ENCODE results near the gene CSNK1G1. TPM values are rescaled to one million over a fixed set of nuclear protein-coding genes. Genes with fewer than 3 reads are reported as not detected.

The CSNK1G1 gene
- polyA plus RNA-seq, 1 of the 3 experiments (the other 2 are of a cell fraction): 10.2 TPM

GRCh38 chr15:64264502-64264901 is 91.5 kb downstream of the CSNK1G1 start:
- Histone ChIP-seq H3F3A (replicated peaks; ENCODE audit: insufficient read depth) (no peaks in the 10 kb centered on the region), H3K27me3 (ENCODE audit: insufficient read depth) (no peaks in the 10 kb centered on the region), H3K9ac (no peak overlapping the region), H3K27ac (ENCODE audit: low read depth in 2 of 2, low read length in 1 of 2) (no peak overlapping the region), H3K4me2 (no peak overlapping the region), H2AFZ (ENCODE audit: low read depth) (no peak overlapping the region), H3K79me2 (ENCODE audit: insufficient read depth) (peaks cover 97% of the 10 kb centered on the region), H4K20me1 (ENCODE audit: insufficient read depth) (peaks cover 15% of the 10 kb centered on the region), H3K9me3 (no peaks in the 10 kb centered on the region), H3K4me1 (ENCODE audit: control insufficient read depth in 1 of 2, insufficient read depth in 2 of 2, low read depth in 1 of 2, low read length in 1 of 2) (no peaks in the 10 kb centered on the region), H3K36me3 (replicated peaks in 1 of 2; ENCODE audit: control insufficient read depth in 1 of 2, insufficient read depth in 2 of 2, low read length in 1 of 2) (peaks cover 0 to 13% of the 10 kb centered on the region in 2 experiments), H3K9me2 (no peaks in the 10 kb centered on the region), H3K4me3 (ENCODE audit: low read depth in 2 of 2, low read length in 1 of 2) (no peak overlapping the region)
- TF ChIP-seq EZH2phosphoT487 (IDR thresholded peaks at IDR 0.05; ENCODE audit: borderline replicate concordance, low read depth): no peak
- TF ChIP-seq TCF12 (IDR thresholded peaks at IDR 0.05): no peak
- no peak for TF ChIP-seq YY1 (IDR thresholded peaks at IDR 0.05; ENCODE audit: low read depth)
- no peak for TF ChIP-seq RAD21 (IDR thresholded peaks at IDR 0.05; ENCODE audit: low read length)
- TF ChIP-seq TAF1 (IDR thresholded peaks at IDR 0.05; ENCODE audit: borderline replicate concordance, low read depth, low read length): no peak
- TF ChIP-seq NFIC (IDR thresholded peaks at IDR 0.05; ENCODE audit: borderline replicate concordance): no peak
- TF ChIP-seq REST (IDR thresholded peaks at IDR 0.05; ENCODE audit: low read depth, low read length): no peak
- no peak for TF ChIP-seq FOXJ3 (CRISPR knock-in tag; IDR thresholded peaks at IDR 0.05)
- no peak for TF ChIP-seq IRF3 (IDR thresholded peaks at IDR 0.05; ENCODE audit: low read depth, low read length)
- no peak for TF ChIP-seq NRF1 (IDR thresholded peaks at IDR 0.05; ENCODE audit: low read depth, low read length)
- no peak for TF ChIP-seq CHD2 (IDR thresholded peaks at IDR 0.05; ENCODE audit: low read length, partially characterized antibody)
- no peak for TF ChIP-seq FOSL2 (IDR thresholded peaks at IDR 0.05; ENCODE audit: borderline replicate concordance, low read depth)
- no peak for TF ChIP-seq GABPA (IDR thresholded peaks at IDR 0.05; ENCODE audit: low read depth)
- no peak for TF ChIP-seq SMC3 (IDR thresholded peaks at IDR 0.05; ENCODE audit: low read depth, low read length)
- TF ChIP-seq POLR2AphosphoS5 (IDR thresholded peaks at IDR 0.05; ENCODE audit: low read depth, low read length): no peak
- TF ChIP-seq MAX (IDR thresholded peaks at IDR 0.05; ENCODE audit: low read depth): no peak
- ChIA-PET CTCF (no interaction called here), POLR2A (no interaction called here)
- no peak for DNase-seq
- 96% methylated on average over 4 of the region's 4 CpGs for WGBS (ENCODE audit: low lambda C conversion rate)

Measured in SK-N-SH (cell line).